ENCODE results near the gene DPH5. TPM values are rescaled to one million over a fixed set of nuclear protein-coding genes. Genes with fewer than 3 reads are reported as not detected.

DPH5 gene
- total RNA-seq, 1 experiment from 2014 or later = 76.8 TPM

- ChIA-PET POLR2A (interaction anchor here (0.5 to 1.6 kb wide), 5 partner anchors 8 to 1412 kb away, joined by 3 to 7 read pairs (median 3); no protein-coding TSS in a partner anchor), CTCF (interaction anchor here (0.9 to 1.5 kb wide), 2 partner anchors 249 to 299 kb away, joined by 3 to 5 read pairs; no protein-coding TSS in a partner anchor)
- Mint-ChIP-seq H3K27me3 (ENCODE audit: insufficient read depth, unreplicated experiment) (no peaks in the 10 kb centered on the region), H3K4me3 (ENCODE audit: unreplicated experiment) (no peak overlapping the region), H3K36me3 (ENCODE audit: insufficient read depth, unreplicated experiment) (peaks cover 49% of the 10 kb centered on the region), H3K4me1 (ENCODE audit: insufficient read depth, unreplicated experiment) (peaks cover 10% of the 10 kb centered on the region), H3K9me3 (ENCODE audit: unreplicated experiment) (no peaks in the 10 kb centered on the region), H3K27ac (ENCODE audit: low read depth, unreplicated experiment) (peak overlapping the region; percentile 51)
- intact Hi-C loops (cut with micrococcal nuclease) = loop anchor here (5.0 kb wide), 1 partner anchor 248 kb away; the partner anchor contains the start of gene S1PR1
- DNase-seq (ENCODE audit: unreplicated experiment) = peak; percentile 45
- no TSS peak for BruUV-seq (replicated peaks)
- TF ChIP-seq CTCF (IDR thresholded peaks at IDR 0.05; ENCODE audit: unreplicated experiment) = no peak
These were observed 36.1 kb downstream of the DPH5 start for GRCh38 chr1:100989306-100990077.

GRCh38 chr1:100988121-100988520, 37.5 kb downstream of the DPH5 start:
- CTCF ChIA-PET = interaction anchor here (0.8 to 1.0 kb wide), 3 partner anchors 40 to 295 kb away, joined by 3 to 4 read pairs (median 3); no protein-coding TSS in a partner anchor
- Mint-ChIP-seq H3K36me3 (ENCODE audit: insufficient read depth, unreplicated experiment) (peaks cover 55% of the 10 kb centered on the region), H3K4me3 (ENCODE audit: unreplicated experiment) (no peak overlapping the region), H3K27ac (ENCODE audit: low read depth, unreplicated experiment) (peak overlapping the region; percentile 10), H3K27me3 (ENCODE audit: insufficient read depth, unreplicated experiment) (no peaks in the 10 kb centered on the region), H3K4me1 (ENCODE audit: insufficient read depth, unreplicated experiment) (peaks cover 10% of the 10 kb centered on the region), H3K9me3 (ENCODE audit: unreplicated experiment) (no peaks in the 10 kb centered on the region)
- POLR2A ChIA-PET = interaction anchor here (0.6 to 2.4 kb wide), 5 partner anchors 14 to 93 kb away, joined by 3 to 13 read pairs (median 3); partner anchors contain the start of gene EXTL2
- intact Hi-C loops (cut with micrococcal nuclease) = loop anchor here (5.0 kb wide), 1 partner anchor 249 kb away; the partner anchor contains the start of gene S1PR1
- no peak for DNase-seq (ENCODE audit: unreplicated experiment)
- TF ChIP-seq CTCF (IDR thresholded peaks at IDR 0.05; ENCODE audit: unreplicated experiment) = no peak
- BruUV-seq (replicated peaks) = no TSS peak

GRCh38 chr1:100982793-100983192, 42.8 kb downstream of the DPH5 start:
- no peak for TF ChIP-seq CTCF (IDR thresholded peaks at IDR 0.05; ENCODE audit: unreplicated experiment)
- BruUV-seq (replicated peaks) = no TSS peak
- intact Hi-C loops (cut with micrococcal nuclease) = no loop called here
- Mint-ChIP-seq H3K9me3 (ENCODE audit: unreplicated experiment) (no peaks in the 10 kb centered on the region), H3K36me3 (ENCODE audit: insufficient read depth, unreplicated experiment) (peaks cover 70% of the 10 kb centered on the region), H3K27ac (ENCODE audit: low read depth, unreplicated experiment) (peak overlapping the region; percentile 76), H3K4me1 (ENCODE audit: insufficient read depth, unreplicated experiment) (no peaks in the 10 kb centered on the region), H3K27me3 (ENCODE audit: insufficient read depth, unreplicated experiment) (no peaks in the 10 kb centered on the region), H3K4me3 (ENCODE audit: unreplicated experiment) (no peak overlapping the region)
- DNase-seq (ENCODE audit: unreplicated experiment) = no peak
- ChIA-PET POLR2A (interaction anchor here (0.6 kb wide), 1 partner anchor 67 kb away, joined by 4 read pairs; no protein-coding TSS in a partner anchor), CTCF (no interaction called here)

- BruUV-seq (replicated peaks) = no TSS peak
These were observed 46.0 kb downstream of the DPH5 start for GRCh38 chr1:100979631-100980030.

More at GRCh38 chr1:100979631-100980030, 46.0 kb downstream of the DPH5 start:
- H3K27me3 Mint-ChIP-seq (ENCODE audit: insufficient read depth, unreplicated experiment) = no peaks in the 10 kb centered on the region
- no peak overlapping the region for H3K4me3 Mint-ChIP-seq (ENCODE audit: unreplicated experiment)
- H3K36me3 Mint-ChIP-seq (ENCODE audit: insufficient read depth, unreplicated experiment) = peaks cover 75% of the 10 kb centered on the region
- no peaks in the 10 kb centered on the region for H3K9me3 Mint-ChIP-seq (ENCODE audit: unreplicated experiment)
- ChIA-PET POLR2A (no interaction called here), CTCF (no interaction called here)
- no peak for TF ChIP-seq CTCF (IDR thresholded peaks at IDR 0.05; ENCODE audit: unreplicated experiment)
- no peaks in the 10 kb centered on the region for H3K4me1 Mint-ChIP-seq (ENCODE audit: insufficient read depth, unreplicated experiment)
- intact Hi-C loops (cut with micrococcal nuclease) = no loop called here
- H3K27ac Mint-ChIP-seq (ENCODE audit: low read depth, unreplicated experiment) = no peak overlapping the region
- no peak for DNase-seq (ENCODE audit: unreplicated experiment)

Measured in MCF 10A (cell line).